Measurements from ENCODE around the gene SEMA5A.

Gene SEMA5A

DNA sequence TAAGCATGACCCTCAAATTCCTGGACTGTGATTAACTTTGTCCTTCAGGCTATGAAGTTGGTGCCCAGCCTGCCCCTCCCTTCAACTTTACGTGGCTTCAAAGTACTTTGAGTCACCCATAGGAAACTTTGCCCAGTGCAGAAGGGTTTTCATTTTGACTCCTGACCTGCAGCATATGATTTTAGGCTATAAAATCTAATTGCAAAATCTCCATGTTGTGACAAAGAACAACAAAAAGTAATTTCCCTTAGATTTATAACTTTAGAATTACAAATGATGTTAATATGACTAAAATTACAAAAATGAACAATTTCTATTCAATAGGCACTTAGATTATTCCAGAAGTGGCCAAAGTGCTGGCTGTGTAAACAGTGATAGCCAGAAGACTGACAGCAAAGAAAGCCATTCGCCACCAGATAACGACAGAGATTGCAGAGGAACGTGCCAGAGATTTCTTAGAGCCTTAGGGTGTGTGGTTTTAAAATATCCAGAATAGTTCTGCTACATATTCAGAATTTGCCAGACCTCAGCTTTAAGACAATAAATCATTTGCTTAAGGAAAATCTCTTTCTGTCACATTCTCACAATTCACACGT, 197.4 kb downstream of the SEMA5A start:
- no peak for DNase-seq

DNA sequence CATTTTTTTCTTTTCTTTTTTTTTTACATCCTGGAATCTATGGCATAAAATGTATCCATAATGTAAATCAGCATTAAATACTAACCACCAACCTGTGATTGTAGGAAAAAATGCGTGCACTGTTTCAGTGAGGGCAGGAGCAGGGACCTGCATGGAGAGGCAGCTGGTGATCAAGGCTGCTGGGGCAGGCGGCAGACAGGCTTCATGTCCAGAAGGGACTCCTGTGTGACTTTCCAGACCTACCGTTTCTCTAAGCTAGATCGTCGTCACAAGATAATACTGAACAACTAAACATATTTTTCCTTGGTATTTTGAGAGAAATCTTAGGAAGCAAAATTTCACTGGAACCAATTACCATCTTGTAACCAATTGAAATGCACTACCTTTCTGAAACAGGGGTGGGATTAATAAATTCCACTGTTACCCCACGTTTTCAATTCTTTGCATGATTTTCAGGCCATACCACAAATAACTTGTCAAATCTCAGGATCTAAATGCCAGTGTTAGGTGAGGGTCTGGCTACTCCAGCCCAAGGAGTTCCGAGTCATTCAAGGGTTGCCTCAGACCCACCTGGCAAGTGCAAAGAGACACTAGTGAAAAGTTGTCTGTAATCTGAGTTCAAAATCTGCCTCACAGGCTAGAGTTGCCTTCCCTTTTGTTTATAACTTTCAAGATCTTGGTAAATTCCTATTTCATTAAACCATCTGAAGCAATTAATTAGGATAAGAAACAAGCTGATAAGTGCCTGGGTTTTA, 198.2 kb downstream of the SEMA5A start:
- DNase-seq: no peak

DNA sequence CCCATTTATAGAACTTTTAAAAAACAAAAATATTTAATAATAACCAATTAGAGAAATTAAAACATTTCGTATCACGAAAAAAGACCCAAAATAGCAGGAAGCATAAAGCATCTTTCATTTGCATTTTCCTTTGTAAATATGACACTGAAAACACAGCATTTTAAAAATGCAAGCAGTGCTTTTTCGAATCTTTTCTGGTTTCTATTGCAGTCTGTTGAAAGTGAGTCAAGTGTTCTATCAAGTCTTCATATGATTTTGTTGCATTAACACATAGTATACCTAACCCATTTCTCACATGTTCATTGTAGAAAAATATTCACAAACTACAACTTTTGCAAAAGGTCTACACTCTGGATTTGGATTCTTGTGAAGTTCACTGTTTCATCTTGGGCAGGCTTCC, 198.8 kb downstream of the SEMA5A start:
- DNase-seq: no peak

DNA sequence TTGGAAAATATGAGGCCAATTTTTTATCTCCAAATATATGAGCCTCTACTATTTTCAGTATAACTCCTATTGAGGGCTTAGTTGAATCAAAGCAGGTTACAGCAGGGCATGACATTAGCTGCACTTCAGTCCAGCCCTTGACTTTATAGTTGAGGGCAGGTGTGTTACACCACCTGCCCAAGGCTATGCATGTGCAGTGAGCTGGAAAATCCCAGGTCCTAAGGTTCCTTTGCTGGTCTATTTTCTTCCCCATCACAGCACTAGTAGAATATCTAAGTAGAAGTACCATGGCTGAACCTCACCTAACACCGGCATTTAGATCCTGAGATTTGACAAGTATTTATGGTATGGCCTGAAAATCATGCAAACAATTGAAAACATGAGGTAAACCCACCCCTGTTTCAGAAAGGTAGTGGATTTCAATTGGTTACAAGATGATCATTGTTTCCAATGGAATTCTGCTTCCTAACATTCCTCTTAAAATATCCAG, 201.1 kb downstream of the SEMA5A start:
- DNase-seq: no peak

DNA sequence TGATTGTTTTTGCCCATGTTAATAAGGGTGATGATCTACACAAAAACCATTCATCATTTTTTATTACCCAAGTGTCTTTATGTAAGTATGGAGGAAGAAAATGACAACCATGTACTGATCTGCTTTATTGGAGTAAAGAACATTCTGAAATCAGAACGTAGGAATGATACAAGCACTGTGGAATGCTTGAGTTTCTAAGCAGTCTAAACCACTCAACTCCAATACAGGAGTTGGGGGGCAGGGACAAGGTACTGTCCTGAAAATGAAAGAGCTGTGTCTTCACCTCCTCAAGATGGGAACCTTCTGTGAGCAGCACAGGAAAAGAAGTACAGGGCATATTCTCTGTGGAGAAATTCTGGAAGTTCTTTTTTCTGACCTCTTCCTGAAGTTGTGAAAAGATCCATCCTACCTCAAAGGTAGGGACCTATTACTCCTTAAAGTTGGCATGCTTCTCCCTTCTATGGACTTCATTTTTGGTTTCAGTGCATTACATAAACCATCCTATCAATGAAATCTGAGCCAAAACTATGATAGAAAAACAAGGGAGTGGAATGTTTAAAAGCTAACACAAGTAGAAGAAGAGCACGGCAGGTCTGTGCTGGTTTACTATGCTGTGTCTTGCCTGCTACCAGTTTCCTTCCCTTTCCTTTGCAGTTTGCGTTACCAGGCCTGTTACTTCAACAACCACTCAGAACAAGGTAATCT, 202.6 kb downstream of the SEMA5A start:
- no peak for DNase-seq

DNA sequence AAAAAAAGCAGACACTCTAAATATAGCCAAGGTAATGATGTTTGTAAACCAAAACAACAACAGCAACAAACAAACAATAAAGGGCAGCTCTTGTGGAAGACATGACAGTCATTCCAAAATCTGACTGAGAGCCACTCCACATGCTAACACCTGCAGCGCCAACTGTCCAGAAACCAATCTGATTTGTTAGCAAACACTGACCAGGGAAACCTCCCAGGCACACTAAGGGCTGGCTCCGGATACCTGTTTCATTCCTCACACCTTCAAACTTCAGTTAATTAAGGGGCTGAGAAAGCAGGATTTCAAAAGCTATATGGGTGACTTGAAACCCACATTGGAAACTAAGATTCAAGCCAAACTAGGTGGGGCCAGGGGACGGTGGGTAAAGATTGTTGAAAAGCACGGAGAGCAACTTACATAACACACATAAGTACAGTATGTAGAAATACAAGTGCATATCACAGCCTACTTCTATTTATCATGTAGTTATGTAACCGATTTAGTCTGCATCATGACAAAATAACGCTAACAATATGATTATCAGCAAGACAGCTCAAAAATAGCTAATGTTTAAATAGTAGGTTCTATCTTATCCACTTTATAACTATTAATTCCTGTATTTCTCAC, 203.6 kb downstream of the SEMA5A start:
- DNase-seq: no peak

DNA sequence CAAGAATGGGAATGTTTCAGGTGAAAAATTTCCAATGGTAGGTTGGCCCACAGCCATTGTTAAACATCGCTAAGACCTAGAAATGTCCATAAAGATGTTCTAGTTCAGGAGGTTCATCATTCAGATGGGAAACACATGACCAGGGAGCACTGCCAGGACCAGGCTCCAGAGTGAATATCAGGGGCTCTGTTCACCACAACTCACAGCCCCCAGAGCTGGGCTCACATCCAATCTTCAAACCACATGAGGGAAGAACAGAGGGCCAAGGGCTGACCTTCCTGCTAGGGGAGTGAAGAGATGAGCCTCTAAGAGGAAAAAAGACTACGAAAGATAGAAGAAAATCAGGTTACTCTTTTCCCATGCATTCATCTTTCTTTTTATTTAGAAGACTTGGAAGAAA, 205.8 kb downstream of the SEMA5A start:
- DNase-seq: no peak

DNA sequence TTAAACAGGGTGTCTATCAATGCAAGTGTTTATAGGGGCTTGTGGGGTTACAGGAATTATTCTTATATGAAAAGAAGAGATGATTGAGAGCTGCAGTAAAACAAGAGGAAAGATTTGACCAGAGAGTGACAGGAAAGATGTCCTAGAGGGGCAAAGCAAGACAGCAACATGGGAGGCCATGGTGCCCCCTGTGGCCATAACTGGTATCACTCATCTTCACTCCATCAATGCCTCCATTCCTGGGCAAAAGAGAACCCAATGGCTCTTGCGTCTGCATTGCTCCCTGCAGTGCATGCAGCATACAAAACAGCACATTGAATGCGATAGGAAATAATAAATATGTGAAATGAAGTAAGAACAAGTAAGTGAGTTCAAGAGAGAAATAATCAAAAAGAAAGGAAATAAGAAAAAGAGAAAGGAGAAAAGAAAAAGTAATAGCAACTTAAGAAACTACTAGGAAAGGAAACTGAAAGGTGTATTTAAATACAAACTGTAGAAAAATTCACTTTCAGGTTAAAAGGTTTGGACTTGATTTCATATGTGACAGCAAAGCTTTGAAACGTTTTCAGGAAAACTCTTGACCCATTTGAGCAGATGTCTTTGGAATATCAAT, 206.6 kb downstream of the SEMA5A start:
- DNase-seq: no peak

DNA sequence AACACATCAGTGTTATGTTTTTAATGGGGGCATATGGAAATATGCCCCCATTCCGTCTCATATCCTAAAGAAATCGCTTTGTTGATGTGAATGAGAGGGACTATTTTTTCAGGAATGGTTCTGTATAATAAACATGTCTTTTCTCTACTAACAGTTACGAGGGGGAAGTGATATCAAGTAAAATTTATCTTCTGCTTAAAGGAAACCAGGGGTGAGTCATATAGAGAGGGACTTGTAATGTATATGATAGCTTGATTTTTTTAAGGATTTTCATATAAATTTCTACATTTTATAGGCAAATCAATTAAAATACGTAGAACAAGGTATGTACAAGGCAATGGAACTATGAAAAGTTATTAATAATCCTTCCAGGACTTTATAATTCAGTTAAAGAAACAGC, 207.1 kb downstream of the SEMA5A start:
- no peak for DNase-seq

DNA sequence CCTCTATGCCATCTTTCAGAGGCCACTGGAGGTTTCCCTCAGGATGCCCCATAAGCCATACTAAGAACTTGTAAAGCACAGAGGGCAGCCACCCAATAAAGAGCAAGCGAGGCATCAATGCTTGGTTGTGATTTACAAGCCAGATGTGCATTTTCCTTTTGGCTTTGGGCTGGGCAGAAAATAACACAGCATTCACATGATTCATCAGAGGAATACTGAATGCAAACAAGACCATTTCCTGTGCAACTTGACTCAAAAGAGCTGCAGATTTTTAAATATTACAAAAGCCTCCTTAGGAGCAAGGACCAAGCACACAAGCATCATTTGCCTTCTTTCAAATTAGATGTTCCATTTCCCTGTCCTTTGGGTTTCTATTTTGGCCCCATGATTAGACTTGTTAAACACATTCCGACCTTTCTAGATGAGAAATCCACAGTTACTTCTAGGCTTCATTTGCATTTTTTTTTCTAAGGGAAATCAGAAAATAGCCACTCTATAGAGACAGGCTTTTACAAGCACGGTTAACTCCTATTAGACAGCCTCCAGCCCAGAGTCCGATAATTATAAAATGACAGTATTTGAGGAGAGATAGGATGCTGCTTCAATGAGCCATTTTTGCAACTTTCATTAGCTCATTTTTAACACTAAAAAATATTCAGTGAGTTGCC, 207.8 kb downstream of the SEMA5A start:
- no peak for DNase-seq

DNA sequence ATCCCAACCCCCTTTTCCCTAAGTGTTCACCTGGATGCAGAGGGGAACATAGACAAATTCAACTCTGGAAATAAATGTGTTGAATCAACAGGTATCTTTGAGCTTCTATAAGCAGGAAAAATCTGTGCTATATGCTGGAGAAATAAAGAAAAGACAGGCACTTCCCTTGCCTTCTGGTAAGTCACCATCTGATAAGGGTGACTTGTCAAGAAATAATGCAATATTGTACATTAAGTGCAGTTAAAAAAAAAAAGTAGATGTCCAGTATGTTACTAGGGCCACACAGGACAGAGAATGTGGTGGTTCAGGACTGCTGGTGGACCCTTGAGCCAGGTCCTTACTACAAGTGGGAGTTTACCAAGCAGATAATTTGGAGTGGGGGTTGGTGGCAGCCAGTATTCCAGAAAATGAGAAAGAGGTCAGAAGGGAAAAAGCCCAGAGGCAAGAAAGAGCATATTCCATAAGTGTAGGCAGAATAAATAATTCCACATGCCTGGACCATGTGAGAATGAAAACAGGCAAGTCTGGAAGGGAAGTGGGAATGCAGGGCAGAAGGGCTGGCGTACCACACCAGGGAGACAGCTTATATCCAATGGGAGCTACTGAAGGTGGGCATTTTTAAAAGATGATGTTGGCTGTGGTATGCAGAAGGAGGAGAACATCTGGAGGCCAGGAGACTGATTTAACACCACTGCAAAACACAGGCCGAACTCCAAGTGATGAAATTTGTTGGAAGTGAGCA, 209.9 kb downstream of the SEMA5A start:
- DNase-seq: no peak

DNA sequence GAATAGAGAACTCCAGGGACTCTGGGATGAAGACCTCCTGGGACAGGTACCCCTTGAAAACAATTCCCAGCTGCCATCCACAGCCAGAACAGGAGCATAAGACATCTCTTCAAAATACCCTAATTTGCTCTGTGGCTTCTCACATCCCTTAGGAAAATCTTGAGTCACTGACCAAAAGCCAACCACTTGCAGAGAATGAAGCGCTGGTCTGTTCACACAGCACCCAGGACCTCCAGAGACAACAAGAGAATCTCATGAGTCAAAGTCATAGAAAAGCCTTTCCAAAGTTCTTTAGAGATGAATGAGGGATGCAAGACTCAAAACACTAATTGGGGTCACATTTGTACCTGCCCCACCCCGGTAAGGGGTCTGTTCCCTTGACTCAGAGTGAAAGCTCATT, 210.6 kb downstream of the SEMA5A start:
- DNase-seq: no peak

DNA sequence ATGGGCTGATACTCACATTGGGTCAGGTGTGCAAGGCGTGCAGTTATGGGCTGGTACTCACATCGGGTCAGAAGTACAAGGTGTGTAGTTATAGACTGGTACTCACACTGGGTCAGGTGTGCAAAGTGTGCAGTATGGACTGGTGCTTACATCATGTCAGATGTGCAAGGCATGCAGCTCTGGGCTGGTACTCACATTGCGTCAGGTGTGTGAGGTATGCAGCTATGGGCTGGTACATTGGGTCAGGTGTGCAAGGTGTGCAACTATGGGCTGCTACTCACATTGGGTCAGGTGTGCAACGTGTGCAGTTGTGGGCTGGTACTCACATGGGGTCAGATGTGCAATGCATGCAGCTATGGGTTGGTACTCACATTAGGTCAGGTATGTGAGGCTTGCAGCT, 213.8 kb downstream of the SEMA5A start:
- no peak for DNase-seq

DNA sequence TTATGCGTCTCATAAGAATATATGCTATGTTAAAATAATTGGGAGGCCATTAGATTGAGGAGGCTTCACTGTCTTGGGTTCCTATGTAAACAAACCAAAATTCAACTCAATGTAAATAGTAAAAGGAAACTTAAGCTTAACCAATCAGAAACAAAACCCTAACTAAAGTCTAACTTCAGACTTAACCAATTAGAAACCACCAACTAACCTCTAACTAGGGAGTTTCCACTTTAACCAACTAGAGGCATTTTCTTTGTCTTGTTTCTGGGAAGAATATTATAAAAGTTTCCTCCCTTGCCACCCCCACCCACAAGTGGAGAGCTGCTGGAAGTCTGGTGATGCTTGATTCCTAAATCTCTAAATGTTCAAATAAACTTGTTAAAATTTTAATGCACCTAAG, 214.5 kb downstream of the SEMA5A start:
- no peak for DNase-seq

DNA sequence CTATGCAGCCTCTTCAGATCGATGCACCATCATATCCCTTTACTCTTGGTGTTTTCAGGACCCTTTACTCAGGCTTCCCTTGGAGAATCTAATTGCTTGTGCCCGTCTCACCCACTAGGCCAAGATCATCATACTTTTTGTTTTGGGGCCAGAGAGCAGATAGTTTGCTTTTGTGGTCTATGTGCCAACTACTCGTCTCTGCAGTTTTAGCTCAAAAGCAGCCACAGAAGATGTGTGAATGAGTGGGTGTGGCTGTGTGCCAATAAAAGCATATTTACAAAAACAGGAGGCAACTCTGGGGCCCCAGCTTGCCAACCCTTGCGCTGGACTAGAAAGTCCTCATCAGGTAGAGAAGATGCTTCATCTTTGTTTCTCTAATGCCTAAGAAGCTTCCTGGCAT, 216.8 kb downstream of the SEMA5A start:
- DNase-seq: no peak

DNA sequence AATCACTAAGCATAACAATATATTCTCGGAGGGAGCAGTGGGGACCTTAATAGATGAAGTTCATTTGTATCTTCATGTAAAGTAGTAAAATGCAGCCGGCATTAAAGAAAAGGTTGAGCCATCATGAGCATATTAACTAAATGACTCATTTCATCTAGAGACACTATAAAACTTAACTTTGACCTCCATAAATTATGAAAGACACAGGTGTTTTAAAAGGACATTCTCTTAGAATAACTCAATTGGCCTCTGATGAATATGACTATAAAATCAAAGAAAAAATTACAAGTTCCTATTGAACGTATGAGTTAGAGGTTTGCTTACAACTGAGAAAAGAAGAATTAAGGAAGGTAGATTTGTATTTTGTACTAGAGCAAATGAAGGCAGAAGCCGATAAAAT, 220.3 kb downstream of the SEMA5A start:
- DNase-seq: no peak

DNA sequence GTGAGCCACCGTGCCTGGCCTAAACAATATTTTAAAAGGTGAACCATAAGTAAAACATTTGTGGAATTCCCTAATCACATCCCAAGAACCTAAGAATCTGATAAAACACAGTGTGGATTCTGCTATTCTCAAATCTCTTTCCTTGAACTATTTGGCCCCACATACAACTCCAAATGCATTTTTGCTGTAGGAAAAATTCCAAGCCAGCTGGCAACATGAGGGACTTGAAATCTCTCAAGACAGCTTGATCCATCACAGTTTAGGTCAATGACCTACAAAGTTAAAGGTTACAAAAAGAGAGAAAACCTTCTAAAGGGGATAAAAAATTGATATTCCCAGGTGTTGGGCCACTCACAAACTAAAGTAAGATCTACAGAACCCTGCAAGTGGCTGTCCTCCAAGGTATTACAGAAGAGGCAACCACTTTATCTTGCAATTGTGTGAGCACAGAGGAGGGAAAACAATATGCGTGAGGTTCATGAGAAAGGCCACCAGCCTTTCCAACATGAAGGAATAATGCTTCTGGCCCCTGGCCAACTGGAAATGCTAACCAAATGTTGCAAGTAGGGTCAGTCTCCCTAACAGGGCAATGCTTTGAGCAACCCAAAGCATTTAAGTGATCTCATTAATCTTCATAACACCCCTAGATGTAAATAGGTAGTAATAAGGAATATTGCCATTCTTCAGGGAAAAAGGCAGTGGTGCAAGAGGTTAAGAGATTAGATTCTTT, 221.4 kb downstream of the SEMA5A start:
- no peak for DNase-seq

DNA sequence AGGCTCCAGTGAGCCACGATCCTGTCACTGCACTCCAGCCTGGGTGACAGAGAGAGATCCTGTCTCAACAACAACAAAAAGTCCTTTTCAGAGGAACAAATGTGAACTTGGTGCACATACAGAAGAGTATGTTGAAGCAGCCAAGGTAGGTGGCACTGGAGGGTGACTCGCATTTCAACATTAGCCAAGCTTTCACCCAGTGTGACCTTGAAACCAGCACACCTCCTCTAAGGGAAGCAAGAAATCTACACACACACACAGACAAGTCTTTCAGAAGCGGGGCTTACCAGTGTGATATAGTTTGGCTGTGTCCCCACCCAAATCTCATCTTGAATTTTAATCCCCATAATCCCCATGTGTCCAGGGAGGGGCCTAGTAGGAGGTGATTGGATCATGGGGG, 225.2 kb downstream of the SEMA5A start:
- no peak for DNase-seq

DNA sequence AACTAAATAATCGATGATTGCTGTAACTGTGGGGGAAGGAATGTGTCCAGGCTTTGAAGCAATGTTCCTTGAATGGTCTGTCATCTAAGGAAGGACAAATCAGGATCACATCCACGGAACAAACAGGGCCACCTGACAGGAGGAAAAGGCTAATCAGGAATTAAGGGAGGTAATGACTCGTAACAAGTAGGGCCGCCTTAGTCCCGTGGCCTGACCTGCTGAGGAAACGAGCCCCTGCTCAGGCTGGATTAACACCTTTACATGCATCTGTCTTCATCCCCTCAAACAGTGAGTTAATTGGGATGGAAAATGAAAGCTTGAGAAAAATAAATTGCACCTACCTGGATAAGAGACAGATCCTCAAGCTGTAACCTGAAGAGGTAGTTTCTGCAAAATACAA, 227.8 kb downstream of the SEMA5A start:
- DNase-seq: no peak

DNA sequence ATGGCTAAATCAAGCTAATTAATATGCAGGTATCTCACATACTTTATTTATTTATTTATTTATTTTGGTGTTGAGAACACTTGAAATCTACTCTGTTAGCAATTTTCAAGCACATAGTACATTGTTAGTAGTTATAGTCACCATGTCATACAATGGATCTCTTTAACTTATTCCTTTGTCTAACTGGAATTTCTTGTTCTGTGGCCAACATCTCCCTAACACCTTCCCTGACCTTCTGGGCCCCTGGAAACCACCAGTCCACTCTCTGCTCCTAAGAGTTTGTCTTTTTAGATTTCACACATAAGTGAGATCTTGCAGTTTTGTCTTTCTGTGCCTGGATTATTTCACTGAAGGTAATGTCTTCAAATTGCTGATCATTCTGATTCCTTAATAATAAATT, 229.1 kb downstream of the SEMA5A start:
- no peak for DNase-seq

DNA sequence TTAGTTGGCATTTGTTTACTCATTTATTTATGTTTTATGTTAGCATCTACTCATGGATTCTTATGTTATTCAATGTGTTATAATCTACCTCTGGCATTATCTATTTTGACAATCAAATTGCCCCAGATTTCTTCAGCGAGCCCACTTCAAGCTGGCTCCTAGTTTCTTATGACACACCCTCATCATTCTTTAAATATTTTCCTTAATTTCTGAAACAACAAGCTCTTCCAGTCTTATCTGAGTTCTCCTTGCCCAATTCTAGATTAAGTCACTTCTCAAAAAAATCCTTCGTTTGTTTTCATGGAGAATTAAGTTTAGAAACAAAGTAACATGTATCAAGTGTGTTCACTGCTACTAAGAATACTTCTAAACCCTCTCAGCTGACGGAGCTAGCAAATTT, 229.8 kb downstream of the SEMA5A start:
- no peak for DNase-seq
